Osteocyte (in vitro differentiated cells): Measurements from ENCODE around the gene ANO4. TPM values are rescaled to one million over a fixed set of nuclear protein-coding genes. Genes with fewer than 3 reads are reported as not detected.

Experiments used
- DNase-seq: peaks from one replicate; pipeline ENCODE4 v3.0.0; 2021; ENCODE audit warnings: mixed read lengths; ENCODE audit not compliant: unreplicated experiment; ENCODE audit errors: extremely low spot score
- H3K27ac Mint-ChIP-seq: one replicate; pipeline ENCODE4 v1.8.0; 2021; ENCODE audit warnings: mild to moderate bottlenecking, mixed read lengths; ENCODE audit not compliant: unreplicated experiment
- H3K27me3 Mint-ChIP-seq: one replicate; pipeline ENCODE4 v1.8.0; 2021; ENCODE audit warnings: mixed read lengths; ENCODE audit not compliant: unreplicated experiment
- H3K36me3 Mint-ChIP-seq: one replicate; pipeline ENCODE4 v1.8.0; 2021; ENCODE audit warnings: mixed read lengths; ENCODE audit not compliant: unreplicated experiment
- H3K4me1 Mint-ChIP-seq: one replicate; pipeline ENCODE4 v1.8.0; 2021; ENCODE audit warnings: mixed read lengths; ENCODE audit not compliant: unreplicated experiment
- H3K4me3 Mint-ChIP-seq: one replicate; pipeline ENCODE4 v1.8.0; 2021; ENCODE audit warnings: mild to moderate bottlenecking, moderate library complexity, mixed read lengths; ENCODE audit not compliant: unreplicated experiment
- H3K9me3 Mint-ChIP-seq: one replicate; pipeline ENCODE4 v1.8.0; 2021; ENCODE audit warnings: mixed read lengths; ENCODE audit not compliant: unreplicated experiment
- CTCF ChIP-seq: fragments of 200-600 bp; sonication (generic); IDR thresholded peaks from 2 replicates; pipeline ENCODE4 v1.5.0; 2021; ENCODE audit warnings: antibody characterized with exemption, mild to moderate bottlenecking, moderate library complexity
- total RNA-seq: library from RNA; stranded (reverse); gene quantifications from 2 replicates; pipeline ENCODE4 v1.2.1, GENCODE V29; 2021

Gene ANO4
- total RNA-seq, 1 donor from 2014 or later: 0.48 TPM

- Mint-ChIP-seq H3K36me3 (no peaks in the 10 kb centered on the region), H3K27me3 (peaks cover 5% of the 10 kb centered on the region), H3K27ac (no peak overlapping the region), H3K4me1 (no peaks in the 10 kb centered on the region), H3K4me3 (no peak overlapping the region), H3K9me3 (no peaks in the 10 kb centered on the region)
- no peak for TF ChIP-seq CTCF
- no peak for DNase-seq
Measured at GRCh38 chr12:100789975-100790374, 4.6 kb upstream of the ANO4 start.

GRCh38 chr12:100790552-100790951, 4.0 kb upstream of the ANO4 start:
- no peaks in the 10 kb centered on the region for H3K4me1 Mint-ChIP-seq
- no peak overlapping the region for H3K27ac Mint-ChIP-seq

GRCh38 chr12:100793182-100793581, 1.4 kb upstream of the ANO4 start:
- Mint-ChIP-seq H3K9me3 (no peaks in the 10 kb centered on the region), H3K36me3 (no peaks in the 10 kb centered on the region), H3K4me1 (no peaks in the 10 kb centered on the region), H3K4me3 (no peak overlapping the region), H3K27me3 (peaks cover 9% of the 10 kb centered on the region), H3K27ac (no peak overlapping the region)
- no peak for DNase-seq
- no peak for TF ChIP-seq CTCF

More at GRCh38 chr12:100790552-100790951, 4.0 kb upstream of the ANO4 start:
- Mint-ChIP-seq H3K27me3 (peaks cover 9% of the 10 kb centered on the region), H3K36me3 (no peaks in the 10 kb centered on the region), H3K4me3 (no peak overlapping the region), H3K9me3 (no peaks in the 10 kb centered on the region)
- no peak for TF ChIP-seq CTCF
- DNase-seq: no peak

GRCh38 chr12:100795174-100795799, 711 bp downstream of the ANO4 start:
- DNase-seq: no peak
- H3K36me3 Mint-ChIP-seq: no peaks in the 10 kb centered on the region
- H3K4me3 Mint-ChIP-seq: peak overlapping the region; percentile 44
- H3K4me1 Mint-ChIP-seq: no peaks in the 10 kb centered on the region
- H3K9me3 Mint-ChIP-seq: no peaks in the 10 kb centered on the region
- no peak for TF ChIP-seq CTCF
- H3K27ac Mint-ChIP-seq: no peak overlapping the region
- H3K27me3 Mint-ChIP-seq: peaks cover 9% of the 10 kb centered on the region

- Mint-ChIP-seq H3K4me3 (no peak overlapping the region), H3K4me1 (no peaks in the 10 kb centered on the region), H3K27ac (no peak overlapping the region), H3K9me3 (no peaks in the 10 kb centered on the region), H3K36me3 (no peaks in the 10 kb centered on the region), H3K27me3 (peaks cover 9% of the 10 kb centered on the region)
- no peak for TF ChIP-seq CTCF
- no peak for DNase-seq
Measured at GRCh38 chr12:100795800-100796179, 1.2 kb downstream of the ANO4 start.
